HFFc6 (cell line): ENCODE data around the gene PPP6R3. TPM values are rescaled to one million over a fixed set of nuclear protein-coding genes. Genes with fewer than 3 reads are reported as not detected.
"Not testable (repeated sequence)": the region's sequence is repeated elsewhere in the genome, so short reads cannot be mapped to it uniquely, and the experiment has no call there.

Source experiments
- DNase-seq: peaks from one replicate; pipeline ENCODE4 v3.0.0-alpha.2; 2018
- H3K27ac Mint-ChIP-seq: 2 replicates; pipeline ENCODE4 v1.8.0; 2020; ENCODE audit warnings: mild to moderate bottlenecking, mixed read lengths
- H3K27me3 Mint-ChIP-seq: 2 replicates; pipeline ENCODE4 v1.8.0; 2021; ENCODE audit warnings: mild to moderate bottlenecking, moderate library complexity, mixed read lengths; ENCODE audit not compliant: insufficient read depth
- H3K36me3 Mint-ChIP-seq: 2 replicates; pipeline ENCODE4 v1.8.0; 2021; ENCODE audit warnings: low read depth, mixed read lengths
- H3K4me1 Mint-ChIP-seq: 2 replicates; pipeline ENCODE4 v1.8.0; 2020; ENCODE audit warnings: low read depth, mixed read lengths
- H3K4me3 Mint-ChIP-seq: 2 replicates; pipeline ENCODE4 v1.8.0; 2020; ENCODE audit warnings: mild to moderate bottlenecking, moderate library complexity, mixed read lengths
- H3K9me3 Mint-ChIP-seq: 2 replicates; pipeline ENCODE4 v1.8.0; 2020; ENCODE audit warnings: mild to moderate bottlenecking, mixed read lengths
- CTCF ChIP-seq: fragments of 200-600 bp; sonication (generic); IDR thresholded peaks from 2 replicates; pipeline ENCODE4 v1.5.0; 2021; ENCODE audit warnings: antibody characterized with exemption, mild to moderate bottlenecking
- total RNA-seq, 6 experiments: library from RNA; stranded (reverse); fragmentation: NEBNext Ultra II Directional; extraction: Animal tissue kit (Norgen Biotek cat#: 25700); gene quantifications; 2 replicates in 1 of 6; 3 replicates in 5 of 6; pipeline ENCODE4 v1.2.3, GENCODE V29; 2021

PPP6R3 gene
- total RNA-seq, 6 experiments from 2014 or later, result 62.5 to 72.0 (median 67.8) TPM

GRCh38 chr11:68538025-68538424 is 77.5 kb downstream of the PPP6R3 start:
- no peak for DNase-seq
- TF ChIP-seq CTCF, result no peak
- H3K27ac Mint-ChIP-seq, result no peak overlapping the region
- no peaks in the 10 kb centered on the region for H3K9me3 Mint-ChIP-seq
- H3K4me3 Mint-ChIP-seq, result no peak overlapping the region
- H3K27me3 Mint-ChIP-seq, result peaks cover 5% of the 10 kb centered on the region
- H3K36me3 Mint-ChIP-seq, result peaks cover 40% of the 10 kb centered on the region
- H3K4me1 Mint-ChIP-seq, result peaks cover 33% of the 10 kb centered on the region

- TF ChIP-seq CTCF, result no peak
- Mint-ChIP-seq H3K9me3 (no peaks in the 10 kb centered on the region), H3K4me1 (peaks cover 42% of the 10 kb centered on the region), H3K27me3 (peaks cover 5% of the 10 kb centered on the region), H3K36me3 (peaks cover 47% of the 10 kb centered on the region), H3K27ac (no peak overlapping the region; the same call in 1 of the 2 replicates), H3K4me3 (no peak overlapping the region)
- DNase-seq, result no peak
Measured at GRCh38 chr11:68539395-68539794, 78.8 kb downstream of the PPP6R3 start.

GRCh38 chr11:68540504-68540903 is 80.0 kb downstream of the PPP6R3 start:
- H3K36me3 Mint-ChIP-seq, result peaks cover 47% of the 10 kb centered on the region

GRCh38 chr11:68541116-68541515 is 80.6 kb downstream of the PPP6R3 start:
- no peak for TF ChIP-seq CTCF
- peak overlapping the region; percentile 84 for H3K27ac Mint-ChIP-seq
- H3K36me3 Mint-ChIP-seq, result peaks cover 45% of the 10 kb centered on the region

More at GRCh38 chr11:68540504-68540903, 80.0 kb downstream of the PPP6R3 start:
- not testable (repeated sequence) for H3K4me3 Mint-ChIP-seq, H3K9me3 Mint-ChIP-seq, DNase-seq, H3K27ac Mint-ChIP-seq, H3K27me3 Mint-ChIP-seq
- H3K4me1 Mint-ChIP-seq, result peaks cover 36% of the 10 kb centered on the region

GRCh38 chr11:68541991-68542390 is 81.4 kb downstream of the PPP6R3 start:
- TF ChIP-seq CTCF, result no peak
- no peak for DNase-seq
- peak overlapping the region; percentile 21; the same call in 1 of the 2 replicates for H3K4me3 Mint-ChIP-seq
- H3K27me3 Mint-ChIP-seq, result peaks cover 5% of the 10 kb centered on the region
- peak overlapping the region; percentile 84 for H3K27ac Mint-ChIP-seq
- no peaks in the 10 kb centered on the region for H3K9me3 Mint-ChIP-seq
- H3K36me3 Mint-ChIP-seq, result peaks cover 49% of the 10 kb centered on the region
- peaks cover 47% of the 10 kb centered on the region for H3K4me1 Mint-ChIP-seq

More at GRCh38 chr11:68541116-68541515, 80.6 kb downstream of the PPP6R3 start:
- Mint-ChIP-seq H3K27me3 (peaks cover 5% of the 10 kb centered on the region), H3K4me1 (peaks cover 38% of the 10 kb centered on the region), H3K9me3 (no peaks in the 10 kb centered on the region), H3K4me3 (no peak overlapping the region)
- no peak for DNase-seq

- peaks cover 49% of the 10 kb centered on the region for H3K4me1 Mint-ChIP-seq
- H3K9me3 Mint-ChIP-seq, result no peaks in the 10 kb centered on the region
- peak overlapping the region; percentile 21 for H3K4me3 Mint-ChIP-seq
- TF ChIP-seq CTCF, result no peak
- DNase-seq, result peak; percentile 88
- H3K36me3 Mint-ChIP-seq, result peaks cover 48% of the 10 kb centered on the region
- peak overlapping the region; percentile 84 for H3K27ac Mint-ChIP-seq
- peaks cover 5% of the 10 kb centered on the region for H3K27me3 Mint-ChIP-seq
Measured at GRCh38 chr11:68542617-68543016, 82.1 kb downstream of the PPP6R3 start.
